Muscle layer of colon (tissue), 2 donors: ENCODE results near the gene SNAPIN.
"Not testable (repeated sequence)": the region's sequence is repeated elsewhere in the genome, so short reads cannot be mapped to it uniquely, and the experiment has no call there.

ENCODE experiments used
- H3K27ac ChIP-seq: one replicate; pipeline ENCODE4 v1.7.0; 2013; ENCODE audit warnings: low read depth, mild to moderate bottlenecking, low read length, moderate library complexity
- H3K27me3 ChIP-seq, 2 donors: one replicate each; pipeline ENCODE4 v1.7.0; 2013; ENCODE audit warnings: low read length in 2 of 2, mild to moderate bottlenecking in 2 of 2; ENCODE audit not compliant: insufficient read depth in 2 of 2, control insufficient read depth in 1 of 2
- H3K36me3 ChIP-seq: one replicate; pipeline ENCODE4 v1.7.0; 2013; ENCODE audit warnings: mild to moderate bottlenecking, low read length; ENCODE audit not compliant: insufficient read depth
- H3K4me1 ChIP-seq: one replicate; pipeline ENCODE4 v1.7.0; 2013; ENCODE audit warnings: mild to moderate bottlenecking, low read length; ENCODE audit not compliant: insufficient read depth
- H3K4me3 ChIP-seq, 2 donors: one replicate each; pipeline ENCODE4 v1.7.0; 2013; ENCODE audit warnings: low read length in 2 of 2, low read depth in 1 of 2, mild to moderate bottlenecking in 1 of 2, moderate library complexity in 1 of 2
- H3K9ac ChIP-seq: one replicate; pipeline ENCODE4 v1.7.0; 2013; ENCODE audit warnings: low read length
- H3K9me3 ChIP-seq: one replicate; pipeline ENCODE4 v1.7.0; 2013; ENCODE audit warnings: mild to moderate bottlenecking, low read length
- donor health status: abdominal sarcoma.
- donor health status: Adenocarcinoma of cecum.

SNAPIN gene

DNA sequence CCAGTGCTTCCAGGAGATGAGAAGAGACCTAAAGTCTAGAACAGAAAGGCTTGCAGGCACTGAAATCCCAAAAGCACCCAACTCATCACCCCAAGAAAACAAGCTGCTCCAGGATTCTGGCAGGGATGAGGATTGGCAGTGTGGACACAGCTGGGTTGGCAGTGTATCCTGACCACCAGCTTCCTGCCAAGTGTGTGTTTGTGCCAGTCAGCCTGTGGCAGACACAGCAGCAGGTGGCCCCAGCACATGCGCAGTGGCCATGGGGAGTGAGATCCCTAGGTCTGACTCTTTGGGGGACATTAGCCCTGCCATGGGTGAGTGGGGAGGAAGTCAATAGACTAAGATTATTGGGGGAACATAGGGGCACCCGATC lies 8.7 kb upstream of the SNAPIN start:
- H3K9ac ChIP-seq = no peak overlapping the region
- H3K9me3 ChIP-seq = no peaks in the 10 kb centered on the region
- H3K4me3 ChIP-seq = no peak overlapping the region
- H3K27me3 ChIP-seq = no peaks in the 10 kb centered on the region
- H3K27ac ChIP-seq = no peak overlapping the region
- H3K4me1 ChIP-seq = peaks cover 8% of the 10 kb centered on the region
- peaks cover 13% of the 10 kb centered on the region for H3K36me3 ChIP-seq

- Histone ChIP-seq H3K27ac (no peak overlapping the region), H3K27me3 (no peaks in the 10 kb centered on the region), H3K36me3 (no peaks in the 10 kb centered on the region), H3K9me3 (no peaks in the 10 kb centered on the region), H3K4me1 (peaks cover 8% of the 10 kb centered on the region), H3K4me3 (no peak overlapping the region), H3K9ac (no peak overlapping the region)
These were observed 6.7 kb upstream of the SNAPIN start for GRCh38 chr1:153651771-153652170.

GRCh38 chr1:153652805-153653500 lies 5.5 kb upstream of the SNAPIN start:
- H3K9me3 ChIP-seq = no peaks in the 10 kb centered on the region
- no peak overlapping the region for H3K4me3 ChIP-seq
- no peaks in the 10 kb centered on the region for H3K27me3 ChIP-seq
- H3K36me3 ChIP-seq = no peaks in the 10 kb centered on the region
- H3K27ac ChIP-seq = no peak overlapping the region
- H3K4me1 ChIP-seq = peaks cover 9% of the 10 kb centered on the region
- no peak overlapping the region for H3K9ac ChIP-seq

DNA sequence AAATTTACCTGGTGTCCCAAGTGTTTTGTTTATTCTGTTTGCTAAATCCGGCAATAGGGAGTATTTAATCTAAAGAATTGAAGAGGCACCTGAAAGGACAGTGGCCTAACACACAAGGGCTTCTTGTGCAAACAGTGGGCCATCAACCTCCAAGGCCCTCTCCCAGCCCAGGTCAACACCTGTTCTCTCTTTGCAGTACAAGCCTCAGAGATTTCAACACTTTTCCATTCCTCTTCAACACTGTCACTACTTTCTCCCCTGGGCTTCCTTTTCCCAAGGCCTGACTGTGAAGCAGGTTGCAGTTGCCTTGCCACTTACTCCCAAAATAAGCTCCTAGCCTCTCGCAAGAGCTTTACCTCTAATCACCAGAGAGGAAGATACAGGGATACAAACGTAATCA lies 3.2 kb upstream of the SNAPIN start:
- Histone ChIP-seq H3K4me3 (no peak overlapping the region), H3K9me3 (no peaks in the 10 kb centered on the region), H3K9ac (no peak overlapping the region), H3K4me1 (peaks cover 13% of the 10 kb centered on the region), H3K36me3 (no peaks in the 10 kb centered on the region), H3K27ac (no peak overlapping the region), H3K27me3 (no peaks in the 10 kb centered on the region)

- Histone ChIP-seq H3K9me3 (no peaks in the 10 kb centered on the region), H3K27me3 (no peaks in the 10 kb centered on the region), H3K9ac (peak overlapping the region; percentile 96), H3K27ac (peak overlapping the region; percentile 98), H3K4me3 (peak overlapping the region; percentile 90 to 93), H3K36me3 (peaks cover 36% of the 10 kb centered on the region), H3K4me1 (peaks cover 13% of the 10 kb centered on the region)
These were observed 652 bp downstream of the SNAPIN start for GRCh38 chr1:153659175-153659534.

DNA sequence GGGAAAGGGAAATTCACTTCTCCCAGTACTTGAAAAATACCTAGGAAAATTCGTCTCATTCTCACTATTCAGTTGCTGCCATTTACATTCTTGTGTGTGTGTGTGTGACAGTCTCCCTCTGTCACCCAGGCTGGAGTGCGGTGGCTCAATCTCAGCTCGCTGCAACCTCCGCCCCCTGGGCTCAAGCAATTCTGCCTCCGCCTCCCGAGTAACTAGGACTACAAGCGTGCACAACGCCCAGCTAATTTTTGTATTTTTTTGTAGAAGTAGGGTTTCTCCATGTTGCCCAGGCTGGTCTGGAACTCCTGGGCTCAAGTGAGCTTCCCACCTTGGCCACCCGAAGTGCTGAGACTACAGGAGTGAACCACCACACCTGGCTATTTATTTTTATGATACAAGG lies 1.2 kb downstream of the SNAPIN start:
- H3K9ac ChIP-seq = peak overlapping the region; percentile 96
- H3K4me3 ChIP-seq = peak overlapping the region in 1 of 2 donors; percentile 93
- H3K27ac ChIP-seq = no peak overlapping the region
- H3K9me3 ChIP-seq = no peaks in the 10 kb centered on the region
- H3K4me1 ChIP-seq = peaks cover 13% of the 10 kb centered on the region
- H3K27me3 ChIP-seq = no peaks in the 10 kb centered on the region
- H3K36me3 ChIP-seq = peaks cover 41% of the 10 kb centered on the region

- Histone ChIP-seq H3K27me3 (no peaks in the 10 kb centered on the region), H3K4me3 (no peak overlapping the region), H3K36me3 (peaks cover 56% of the 10 kb centered on the region), H3K4me1 (peaks cover 13% of the 10 kb centered on the region), H3K9me3 (no peaks in the 10 kb centered on the region), H3K9ac (no peak overlapping the region), H3K27ac (no peak overlapping the region)
These were observed 2.7 kb downstream of the SNAPIN start for GRCh38 chr1:153661111-153661708.

GRCh38 chr1:153662269-153662668 lies 3.8 kb downstream of the SNAPIN start:
- Histone ChIP-seq H3K27me3 (no peaks in the 10 kb centered on the region), H3K9me3 (no peaks in the 10 kb centered on the region), H3K27ac (no peak overlapping the region), H3K9ac (no peak overlapping the region), H3K4me3 (no peak overlapping the region), H3K36me3 (peaks cover 67% of the 10 kb centered on the region), H3K4me1 (peaks cover 13% of the 10 kb centered on the region)

DNA sequence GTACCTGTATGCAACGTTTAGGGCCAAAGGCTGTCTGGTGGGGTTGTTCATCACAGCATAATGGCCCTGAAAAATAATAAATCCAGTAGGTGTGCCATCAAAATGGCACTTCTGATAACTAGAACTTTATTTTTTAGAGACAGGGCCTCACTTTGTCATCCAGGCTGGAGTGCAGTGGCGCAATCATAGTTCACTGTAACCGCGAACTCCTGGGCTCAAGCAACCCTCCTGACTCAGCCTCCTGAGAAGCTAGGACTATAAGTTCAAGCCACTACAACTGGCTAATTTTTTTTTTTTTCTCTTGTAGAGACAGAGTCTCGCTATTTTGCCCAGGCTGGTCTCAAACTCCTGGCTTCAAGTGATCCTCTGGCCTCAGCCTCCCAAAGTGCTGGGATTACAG lies 4.7 kb downstream of the SNAPIN start:
- Histone ChIP-seq H3K4me1 (peaks cover 9% of the 10 kb centered on the region), H3K4me3 (no peak overlapping the region), H3K9me3 (no peaks in the 10 kb centered on the region), H3K27ac (no peak overlapping the region), H3K27me3 (no peaks in the 10 kb centered on the region), H3K36me3 (peaks cover 76% of the 10 kb centered on the region), H3K9ac (no peak overlapping the region)

GRCh38 chr1:153667439-153667838 lies 8.9 kb downstream of the SNAPIN start:
- Histone ChIP-seq H3K9me3 (no peaks in the 10 kb centered on the region), H3K4me1 (peaks cover 13% of the 10 kb centered on the region), H3K27ac (no peak overlapping the region), H3K4me3 (no peak overlapping the region), H3K36me3 (peaks cover 64% of the 10 kb centered on the region), H3K27me3 (no peaks in the 10 kb centered on the region), H3K9ac (no peak overlapping the region)

- Histone ChIP-seq H3K4me1 (peaks cover 13% of the 10 kb centered on the region), H3K36me3 (peaks cover 53% of the 10 kb centered on the region)
- H3K4me3 ChIP-seq, H3K9me3 ChIP-seq, H3K27me3 ChIP-seq, H3K9ac ChIP-seq, H3K27ac ChIP-seq: not testable (repeated sequence)
These were observed 10.2 kb downstream of the SNAPIN start for GRCh38 chr1:153668672-153669071.

- no peak overlapping the region for H3K27ac ChIP-seq
- H3K36me3 ChIP-seq = peaks cover 43% of the 10 kb centered on the region
- peaks cover 13% of the 10 kb centered on the region for H3K4me1 ChIP-seq
- H3K9ac ChIP-seq = peak overlapping the region; percentile 99
- peak overlapping the region in 1 of 2 donors; percentile 94 for H3K4me3 ChIP-seq
- H3K9me3 ChIP-seq = no peaks in the 10 kb centered on the region
- H3K27me3 ChIP-seq = no peaks in the 10 kb centered on the region
These were observed 11.1 kb downstream of the SNAPIN start for GRCh38 chr1:153669606-153670005.
